Stromal cell of bone marrow (primary cell): ENCODE data around the gene TPRKB.
"Not testable (repeated sequence)": the region's sequence is repeated elsewhere in the genome, so short reads cannot be mapped to it uniquely, and the experiment has no call there.

Experiments
- DNase-seq: peaks from one replicate; pipeline ENCODE4 v3.0.0-alpha.2; 2012; ENCODE audit warnings: low read depth

The TPRKB gene

GRCh38 chr2:73736855-73737779 lies at the start of gene TPRKB:
TPRKB (minus strand) TSS chr2:73737345; CDS start chr2:73734569, 2,776 bp downstream.
- peak; percentile 96 for DNase-seq

- not testable (repeated sequence) for DNase-seq
Observed at GRCh38 chr2:73783883-73784282, 46.7 kb upstream of the TPRKB start, which contains the start of gene C2orf78. C2orf78 (plus strand) TSS chr2:73784183; CDS start chr2:73784310, 127 bp downstream.

- DNase-seq: not testable (repeated sequence)
Observed at GRCh38 chr2:73783402-73783801, 46.3 kb upstream of the TPRKB start.

GRCh38 chr2:73780237-73780582 lies 43.1 kb upstream of the TPRKB start:
- DNase-seq: no peak

- peak; percentile 92 for DNase-seq
Observed at GRCh38 chr2:73779467-73780236, 42.5 kb upstream of the TPRKB start, which contains the start of gene DUSP11. DUSP11 (minus strand) TSS chr2:73780103; CDS start chr2:73779974, 129 bp downstream.

DNA sequence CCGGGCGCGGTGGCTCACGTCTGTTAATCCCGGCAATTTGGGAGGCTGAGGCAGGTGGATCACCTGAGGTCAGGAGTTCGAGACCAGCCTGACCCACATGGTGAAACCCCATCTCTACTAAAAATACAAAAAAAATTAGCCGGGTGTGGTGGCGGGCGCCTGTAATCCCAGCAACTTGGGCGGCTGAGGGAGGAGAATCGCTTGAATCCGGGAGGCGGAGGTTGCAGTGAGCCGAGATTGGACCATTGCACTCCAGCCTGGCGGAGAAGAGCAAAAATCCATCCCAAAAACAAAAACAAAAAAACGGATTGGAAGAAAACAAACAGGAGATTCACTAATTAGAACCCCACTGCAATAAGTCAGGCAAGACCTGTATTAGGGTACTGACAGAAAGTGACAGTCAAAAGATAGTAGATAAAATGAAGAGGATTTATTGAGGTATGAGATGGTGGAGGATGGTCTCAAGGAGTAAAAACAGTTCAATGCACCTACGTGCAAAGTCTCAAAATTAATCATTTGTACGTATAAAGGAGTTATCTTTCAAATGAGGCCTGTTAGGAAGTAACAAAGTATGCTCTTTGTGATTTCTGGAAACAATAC lies 41.8 kb upstream of the TPRKB start:
- DNase-seq: not testable (repeated sequence)

GRCh38 chr2:73776869-73777519 lies 39.8 kb upstream of the TPRKB start:
- DNase-seq: peak; percentile 18

GRCh38 chr2:73776381-73776780 lies 39.2 kb upstream of the TPRKB start:
- DNase-seq: no peak

GRCh38 chr2:73772819-73773218 lies 35.7 kb upstream of the TPRKB start:
- no peak for DNase-seq

DNA sequence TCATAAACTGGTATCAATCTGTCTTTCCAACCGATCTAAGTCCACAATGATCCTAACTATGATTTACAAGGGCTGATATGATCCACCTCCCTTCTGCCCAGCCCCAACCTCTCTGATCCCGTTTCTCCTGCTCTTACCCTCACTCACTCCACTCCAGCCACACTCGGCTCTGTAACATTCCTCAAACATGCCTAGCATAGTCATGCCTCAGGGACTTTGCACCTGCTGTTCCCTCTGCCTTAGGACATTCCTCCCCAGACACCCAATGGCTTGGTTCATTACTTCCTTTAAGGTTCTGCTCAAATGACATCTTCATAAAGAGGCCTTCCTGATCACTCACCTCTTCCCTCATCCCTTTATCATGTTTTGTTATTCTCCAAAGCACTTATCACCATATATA lies 33.6 kb upstream of the TPRKB start:
- DNase-seq: no peak

GRCh38 chr2:73766994-73767393 lies 29.8 kb upstream of the TPRKB start:
- no peak for DNase-seq

DNA sequence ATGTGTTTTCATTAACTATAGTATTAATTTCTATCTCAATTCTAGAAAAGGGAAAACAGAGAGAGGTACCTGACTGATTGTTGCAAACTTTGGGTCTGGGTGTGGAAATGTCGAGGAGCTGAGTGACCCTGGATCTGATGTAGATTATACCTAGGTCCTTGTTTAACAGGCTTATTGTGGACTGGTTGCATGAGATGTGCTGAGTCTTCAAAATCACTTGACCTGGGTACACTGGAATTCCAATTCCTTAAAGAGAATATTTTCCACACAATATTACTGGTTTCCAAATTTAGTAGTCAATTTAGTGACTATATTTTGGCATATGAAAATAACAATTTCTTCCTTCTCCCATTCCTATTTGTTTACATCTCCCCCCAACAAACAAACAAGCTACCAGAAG lies 29.2 kb upstream of the TPRKB start:
- DNase-seq: no peak

DNA sequence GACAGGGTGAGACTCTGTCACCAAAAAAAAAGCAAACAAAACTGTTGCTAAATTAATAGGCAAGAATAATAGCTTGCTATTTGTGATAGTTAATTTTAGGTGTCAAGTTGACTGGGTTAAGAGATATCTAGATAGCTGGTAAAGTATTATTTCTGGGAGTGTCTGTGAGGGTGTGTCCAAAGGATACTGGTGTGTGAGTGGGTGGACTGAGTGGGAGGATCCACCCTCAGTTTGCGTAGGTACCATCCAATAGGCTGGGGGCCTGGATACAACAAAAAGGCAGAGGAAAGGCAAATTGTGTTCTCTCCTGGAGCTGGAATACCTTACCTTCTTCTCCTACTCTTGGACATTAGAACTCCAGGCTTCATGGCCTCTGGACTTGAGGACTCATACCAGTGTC lies 27.8 kb upstream of the TPRKB start:
- no peak for DNase-seq

GRCh38 chr2:73762571-73762970 lies 25.4 kb upstream of the TPRKB start:
- no peak for DNase-seq

DNA sequence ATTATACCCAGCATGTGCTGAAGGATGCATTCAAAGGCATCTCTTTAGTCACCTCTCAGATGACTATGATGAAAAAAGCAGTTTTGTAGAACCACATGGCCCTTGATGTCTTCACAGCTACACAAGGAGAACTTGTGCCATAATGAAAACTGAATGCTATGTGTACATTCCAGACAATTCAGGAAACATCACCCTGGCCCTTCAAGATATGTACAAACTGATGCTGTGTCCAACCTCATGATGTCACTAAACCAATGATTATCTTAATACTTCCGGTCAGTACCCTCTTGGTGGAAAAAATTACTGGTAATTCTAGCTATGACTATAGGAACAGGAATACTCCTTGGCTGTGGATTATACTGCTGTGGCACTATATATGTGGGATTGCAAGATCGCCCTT lies 22.8 kb upstream of the TPRKB start:
- DNase-seq: no peak

DNA sequence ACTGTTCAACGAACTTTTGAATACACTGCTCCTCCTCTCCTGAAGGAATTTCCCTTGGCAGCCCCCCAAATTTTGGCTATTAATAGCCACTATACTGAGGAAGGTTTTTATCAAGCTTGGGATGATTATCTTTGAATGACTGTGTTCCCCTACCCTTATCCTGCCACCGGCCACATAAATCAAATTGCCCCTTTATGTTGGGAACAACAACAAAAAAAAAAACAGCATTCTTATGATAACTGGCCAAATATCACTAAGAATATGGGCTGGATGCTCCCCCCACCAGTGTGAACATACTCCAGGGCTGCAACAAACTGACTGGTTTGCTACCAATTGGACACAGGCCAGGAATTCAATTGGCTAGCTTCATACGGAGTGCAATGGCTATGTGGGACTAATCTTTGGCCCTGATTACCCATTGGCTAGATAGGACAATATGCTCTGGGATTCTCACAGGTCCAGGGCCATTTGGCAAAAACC lies 22.2 kb upstream of the TPRKB start:
- DNase-seq: no peak

DNA sequence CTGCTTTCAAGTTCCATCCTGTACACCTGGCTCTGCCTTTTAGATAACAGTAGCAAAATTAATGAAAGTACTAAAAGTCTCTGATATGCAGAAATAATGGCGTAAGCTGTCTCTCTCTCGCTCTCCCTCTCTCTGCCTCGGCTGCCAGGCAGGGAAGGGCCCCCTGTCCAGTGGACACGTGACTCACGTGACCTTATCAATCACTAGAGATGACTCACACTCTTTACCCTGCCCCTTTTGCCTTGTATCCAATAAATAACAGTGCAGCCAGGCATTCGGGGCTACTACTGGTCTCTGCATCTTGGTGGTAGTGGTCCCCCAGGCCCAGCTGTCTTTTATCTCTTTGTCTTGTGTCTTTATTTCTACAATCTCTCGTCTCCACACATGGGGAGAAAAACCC lies 17.2 kb upstream of the TPRKB start:
- DNase-seq: not testable (repeated sequence)

DNA sequence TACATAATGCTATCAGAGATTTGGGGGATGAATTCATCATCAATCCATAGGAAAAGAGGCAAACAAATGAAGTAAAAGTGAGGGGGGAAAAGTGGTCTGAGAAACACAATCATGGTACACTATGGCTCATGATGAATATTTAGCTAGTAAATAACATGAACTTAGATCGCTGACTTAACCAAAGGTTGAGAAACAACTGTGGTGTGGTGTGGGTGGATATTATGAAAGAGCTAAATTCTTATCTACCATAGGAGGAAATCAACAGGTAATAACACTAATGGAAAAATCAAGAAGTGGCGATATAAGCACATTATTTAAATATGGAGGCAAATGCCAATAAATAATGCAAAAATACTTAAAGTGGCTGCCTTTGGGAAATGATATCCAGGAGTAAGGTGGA lies 12.2 kb upstream of the TPRKB start:
- DNase-seq: no peak

DNA sequence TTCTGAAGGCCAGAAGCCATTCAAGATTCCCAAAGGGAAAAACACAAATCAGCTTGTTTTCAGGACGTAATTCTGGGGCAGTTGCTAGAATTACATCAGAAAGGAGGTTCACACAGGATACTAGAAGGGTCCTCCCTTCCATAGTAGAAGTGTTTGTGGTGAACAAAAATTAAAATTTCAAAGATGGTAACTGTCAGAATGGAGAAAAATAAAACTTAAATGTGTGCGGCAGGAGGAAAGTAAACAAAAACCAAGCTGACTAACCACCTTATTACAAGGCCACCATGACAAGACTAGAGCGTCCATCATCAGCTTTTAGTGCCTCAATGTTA lies 9.7 kb upstream of the TPRKB start:
- DNase-seq: no peak

DNA sequence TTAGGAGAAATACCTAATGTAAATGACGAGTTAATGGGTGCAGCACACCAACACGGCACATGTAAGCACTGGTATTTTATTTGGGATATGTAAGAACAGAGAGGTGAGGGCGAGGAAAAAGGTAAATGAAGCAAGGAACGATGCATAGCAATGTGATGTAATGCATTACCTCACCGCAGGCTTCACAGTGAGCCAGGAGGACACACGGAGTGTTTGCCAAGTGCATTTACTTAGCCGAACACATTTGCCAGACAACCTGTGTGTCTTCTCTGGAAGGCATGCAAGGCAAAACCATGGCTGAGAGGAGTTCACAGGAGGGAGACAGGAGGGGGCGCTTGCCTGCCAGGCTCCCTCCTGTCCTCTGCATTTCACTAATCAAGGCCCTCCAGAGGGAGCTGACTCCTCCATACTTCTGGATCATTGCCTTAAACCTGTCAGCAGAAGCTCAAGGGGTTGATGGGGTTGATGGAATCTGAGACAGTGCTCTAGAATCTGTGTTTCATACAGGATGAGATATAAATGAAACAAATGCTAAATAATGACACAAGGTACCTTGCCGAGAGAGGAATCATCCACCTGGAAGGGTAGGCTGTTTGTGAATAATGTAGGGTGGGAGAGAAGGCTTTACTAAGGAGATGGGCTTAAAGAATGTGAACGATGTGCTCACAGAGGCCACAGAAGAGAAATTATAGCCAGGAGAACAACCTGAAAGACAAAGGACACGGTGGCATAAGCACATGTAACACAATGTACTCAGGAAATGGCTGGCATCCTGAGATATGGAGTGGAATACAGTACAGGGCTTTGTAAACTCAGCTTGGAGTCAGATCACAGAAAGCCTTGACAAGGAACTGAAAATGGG lies 9.1 kb upstream of the TPRKB start:
- no peak for DNase-seq

GRCh38 chr2:73740767-73741166 lies 3.6 kb upstream of the TPRKB start:
- DNase-seq: no peak
